ENCODE data around the gene AFMID. TPM values are rescaled to one million over a fixed set of nuclear protein-coding genes. Genes with fewer than 3 reads are reported as not detected.

AFMID gene
- total and polyA plus RNA-seq, 2 of the 13 experiments (the other 11 are each of a cell fraction or from before 2014, with no cell fraction given) = 249 to 270 TPM

- TF ChIP-seq, protein P1, sequence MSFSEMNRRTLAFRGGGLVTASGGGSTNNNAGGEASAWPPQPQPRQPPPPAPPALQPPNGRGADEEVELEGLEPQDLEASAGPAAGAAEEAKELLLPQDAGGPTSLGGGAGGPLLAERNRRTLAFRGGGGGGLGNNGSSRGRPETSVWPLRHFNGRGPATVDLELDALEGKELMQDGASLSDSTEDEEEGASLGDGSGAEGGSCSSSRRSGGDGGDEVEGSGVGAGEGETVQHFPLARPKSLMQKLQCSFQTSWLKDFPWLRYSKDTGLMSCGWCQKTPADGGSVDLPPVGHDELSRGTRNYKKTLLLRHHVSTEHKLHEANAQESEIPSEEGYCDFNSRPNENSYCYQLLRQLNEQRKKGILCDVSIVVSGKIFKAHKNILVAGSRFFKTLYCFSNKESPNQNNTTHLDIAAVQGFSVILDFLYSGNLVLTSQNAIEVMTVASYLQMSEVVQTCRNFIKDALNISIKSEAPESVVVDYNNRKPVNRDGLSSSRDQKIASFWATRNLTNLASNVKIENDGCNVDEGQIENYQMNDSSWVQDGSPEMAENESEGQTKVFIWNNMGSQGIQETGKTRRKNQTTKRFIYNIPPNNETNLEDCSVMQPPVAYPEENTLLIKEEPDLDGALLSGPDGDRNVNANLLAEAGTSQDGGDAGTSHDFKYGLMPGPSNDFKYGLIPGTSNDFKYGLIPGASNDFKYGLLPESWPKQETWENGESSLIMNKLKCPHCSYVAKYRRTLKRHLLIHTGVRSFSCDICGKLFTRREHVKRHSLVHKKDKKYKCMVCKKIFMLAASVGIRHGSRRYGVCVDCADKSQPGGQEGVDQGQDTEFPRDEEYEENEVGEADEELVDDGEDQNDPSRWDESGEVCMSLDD (CRISPR knock-in tag; IDR thresholded peaks at IDR 0.05; ENCODE audit: borderline replicate concordance) = peak; percentile 69; the same call in 1 of the 2 replicates
- TF ChIP-seq PHF5A (CRISPR knock-in tag; IDR thresholded peaks at IDR 0.05; ENCODE audit: low read depth, unreplicated experiment) (peak; percentile 68), ZNF501 (CRISPR knock-in tag; IDR thresholded peaks at IDR 0.05) (peak; percentile 98), ZKSCAN8 (CRISPR knock-in tag; IDR thresholded peaks at IDR 0.05; ENCODE audit: borderline replicate concordance) (peak; percentile 36; the same call in 1 of the 2 replicates), CENPX (CRISPR knock-in tag; IDR thresholded peaks at IDR 0.05) (no peak), ZNF232 (CRISPR knock-in tag; IDR thresholded peaks at IDR 0.05; ENCODE audit: borderline replicate concordance) (peak; percentile 91; the same call in 1 of the 2 replicates), ZNF576 (CRISPR knock-in tag; IDR thresholded peaks at IDR 0.05) (0 out of 2 replicates have a peak, but pooled peaks have one; percentile 57), POLR2AphosphoS5 (IDR thresholded peaks at IDR 0.05; ENCODE audit: low read depth, low read length) (peak; percentile 84), FOSL1 (CRISPR knock-in tag; IDR thresholded peaks at IDR 0.05; ENCODE audit: borderline replicate concordance) (peak; percentile 37; the same call in 1 of the 2 replicates), ZNF205 (CRISPR knock-in tag; IDR thresholded peaks at IDR 0.05) (peak; percentile 94), E2F2 (CRISPR knock-in tag; IDR thresholded peaks at IDR 0.05; ENCODE audit: borderline replicate concordance) (0 out of 2 replicates have a peak, but pooled peaks have one; percentile 66), FOXM1 (CRISPR knock-in tag; IDR thresholded peaks at IDR 0.05) (peak; percentile 59; the same call in 1 of the 2 replicates), ZNF552 (CRISPR knock-in tag; IDR thresholded peaks at IDR 0.05; ENCODE audit: borderline replicate concordance) (peak; percentile 35; the same call in 1 of the 2 replicates), ATF3 (CRISPR knock-in tag; IDR thresholded peaks at IDR 0.05) (peak; percentile 66)
- TF ChIP-seq, protein P2, sequence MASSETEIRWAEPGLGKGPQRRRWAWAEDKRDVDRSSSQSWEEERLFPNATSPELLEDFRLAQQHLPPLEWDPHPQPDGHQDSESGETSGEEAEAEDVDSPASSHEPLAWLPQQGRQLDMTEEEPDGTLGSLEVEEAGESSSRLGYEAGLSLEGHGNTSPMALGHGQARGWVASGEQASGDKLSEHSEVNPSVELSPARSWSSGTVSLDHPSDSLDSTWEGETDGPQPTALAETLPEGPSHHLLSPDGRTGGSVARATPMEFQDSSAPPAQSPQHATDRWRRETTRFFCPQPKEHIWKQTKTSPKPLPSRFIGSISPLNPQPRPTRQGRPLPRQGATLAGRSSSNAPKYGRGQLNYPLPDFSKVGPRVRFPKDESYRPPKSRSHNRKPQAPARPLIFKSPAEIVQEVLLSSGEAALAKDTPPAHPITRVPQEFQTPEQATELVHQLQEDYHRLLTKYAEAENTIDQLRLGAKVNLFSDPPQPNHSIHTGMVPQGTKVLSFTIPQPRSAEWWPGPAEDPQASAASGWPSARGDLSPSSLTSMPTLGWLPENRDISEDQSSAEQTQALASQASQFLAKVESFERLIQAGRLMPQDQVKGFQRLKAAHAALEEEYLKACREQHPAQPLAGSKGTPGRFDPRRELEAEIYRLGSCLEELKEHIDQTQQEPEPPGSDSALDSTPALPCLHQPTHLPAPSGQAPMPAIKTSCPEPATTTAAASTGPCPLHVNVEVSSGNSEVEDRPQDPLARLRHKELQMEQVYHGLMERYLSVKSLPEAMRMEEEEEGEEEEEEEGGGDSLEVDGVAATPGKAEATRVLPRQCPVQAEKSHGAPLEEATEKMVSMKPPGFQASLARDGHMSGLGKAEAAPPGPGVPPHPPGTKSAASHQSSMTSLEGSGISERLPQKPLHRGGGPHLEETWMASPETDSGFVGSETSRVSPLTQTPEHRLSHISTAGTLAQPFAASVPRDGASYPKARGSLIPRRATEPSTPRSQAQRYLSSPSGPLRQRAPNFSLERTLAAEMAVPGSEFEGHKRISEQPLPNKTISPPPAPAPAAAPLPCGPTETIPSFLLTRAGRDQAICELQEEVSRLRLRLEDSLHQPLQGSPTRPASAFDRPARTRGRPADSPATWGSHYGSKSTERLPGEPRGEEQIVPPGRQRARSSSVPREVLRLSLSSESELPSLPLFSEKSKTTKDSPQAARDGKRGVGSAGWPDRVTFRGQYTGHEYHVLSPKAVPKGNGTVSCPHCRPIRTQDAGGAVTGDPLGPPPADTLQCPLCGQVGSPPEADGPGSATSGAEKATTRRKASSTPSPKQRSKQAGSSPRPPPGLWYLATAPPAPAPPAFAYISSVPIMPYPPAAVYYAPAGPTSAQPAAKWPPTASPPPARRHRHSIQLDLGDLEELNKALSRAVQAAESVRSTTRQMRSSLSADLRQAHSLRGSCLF (CRISPR knock-in tag; IDR thresholded peaks at IDR 0.05; ENCODE audit: borderline replicate concordance) = no peak
- TF ChIP-seq, protein P3, sequence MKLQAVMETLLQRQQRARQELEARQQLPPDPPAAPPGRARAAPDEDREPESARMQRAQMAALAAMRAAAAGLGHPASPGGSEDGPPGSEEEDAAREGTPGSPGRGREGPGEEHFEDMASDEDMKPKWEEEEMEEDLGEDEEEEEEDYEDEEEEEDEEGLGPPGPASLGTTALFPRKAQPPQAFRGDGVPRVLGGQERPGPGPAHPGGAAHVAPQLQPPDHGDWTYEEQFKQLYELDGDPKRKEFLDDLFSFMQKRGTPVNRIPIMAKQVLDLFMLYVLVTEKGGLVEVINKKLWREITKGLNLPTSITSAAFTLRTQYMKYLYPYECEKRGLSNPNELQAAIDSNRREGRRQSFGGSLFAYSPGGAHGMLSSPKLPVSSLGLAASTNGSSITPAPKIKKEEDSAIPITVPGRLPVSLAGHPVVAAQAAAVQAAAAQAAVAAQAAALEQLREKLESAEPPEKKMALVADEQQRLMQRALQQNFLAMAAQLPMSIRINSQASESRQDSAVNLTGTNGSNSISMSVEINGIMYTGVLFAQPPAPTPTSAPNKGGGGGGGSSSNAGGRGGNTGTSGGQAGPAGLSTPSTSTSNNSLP (IDR thresholded peaks at IDR 0.05; ENCODE audit: low read depth, low read length) = no peak
Measured at GRCh38 chr17:78253946-78254672, 66.9 kb downstream of the AFMID start (continued).

Measured in HepG2 (cell line).